Right cardiac atrium (tissue), 5 donors: ENCODE measurements around the gene SND1. TPM values are rescaled to one million over a fixed set of nuclear protein-coding genes. Genes with fewer than 3 reads are reported as not detected.

ENCODE experiments used
- ATAC-seq, 2 donors: fragments of 200-7000 bp; cut with Tn5 transposase; one replicate each; pipeline versions ENCODE4 v1.8.0 to v1.9.1; 2020; ENCODE audit warnings: moderate library complexity in 2 of 2, mild to moderate bottlenecking in 1 of 2
- DNase-seq, 3 donors: peaks; one replicate each; pipeline ENCODE4 v3.0.0-alpha.2; 2020
- H3K27ac ChIP-seq: one replicate; pipeline ENCODE4 v1.5.1; 2013; ENCODE audit warnings: mild to moderate bottlenecking, low read length, control low read depth, moderate library complexity
- H3K27me3 ChIP-seq: one replicate; pipeline ENCODE4 v1.6.1; 2013; ENCODE audit not compliant: control insufficient read depth, insufficient read depth
- H3K4me1 ChIP-seq: one replicate; pipeline ENCODE4 v1.6.1; 2013; ENCODE audit warnings: low read length; ENCODE audit not compliant: control insufficient read depth, insufficient read depth
- H3K4me3 ChIP-seq: one replicate; pipeline ENCODE4 v1.5.1; 2013; ENCODE audit warnings: low read length, control low read depth
- H3K9me3 ChIP-seq: one replicate; pipeline ENCODE4 v1.6.1; 2013; ENCODE audit warnings: low read length; ENCODE audit not compliant: control insufficient read depth
- WGBS: extraction: QIAGEN DNeasy Blood & Tissue Kit; methylation state at CpG from one replicate; pipeline ENCODE4 v1.1.7; 2013; 5-methylcytosine and 5-hydroxymethylcytosine counted together
- intact Hi-C, 4 donors: fragments of 100-400 bp; cut with DNase I; formaldehyde crosslinking; loops; one replicate each; pipeline versions ENCODE4 v1.11.0 to v1.14.0; 2022 to 2023
- polyA plus RNA-seq: library from polyadenylated mRNA; stranded (reverse); fragments of 200-250 nt; gene quantifications from one replicate; pipeline ENCODE4 v1.2.3, GENCODE V29; 2013
- total RNA-seq, 4 donors: library from RNA; stranded (reverse); fragmentation: NEBNext Ultra II Directional; extraction: Animal tissue kit (Norgen Biotek cat#: 25700); gene quantifications; one replicate each; pipeline ENCODE4 v1.2.1, GENCODE V29; 2021
- donor health status: healthy with polysubstance abuse.
- donor health status: DM: no; HTN: yes; CAD: no.
- donor health status: DM: no; HTN: no; CAD: no.
- donor health status: DM: no; HTN: yes; CAD: no; lungs with severe emphysema.
- donor health status: DM: yes; HTN: yes; CAD: no.

The SND1 gene
- total and polyA plus RNA-seq, 5 donors = 50.0 to 107 (median 89.3) TPM

- Histone ChIP-seq H3K4me3 (no peak overlapping the region), H3K27ac (no peak overlapping the region), H3K27me3 (no peaks in the 10 kb centered on the region), H3K9me3 (no peaks in the 10 kb centered on the region), H3K4me1 (no peaks in the 10 kb centered on the region)
- WGBS = 64% methylated on average over 3 of the region's 3 CpGs
- no peak for DNase-seq
- peak in 1 of 2 donors; percentile 43 for ATAC-seq
- intact Hi-C loops = no loop called here
Observed at GRCh38 chr7:127927348-127927696, 275.3 kb downstream of the SND1 start.

- 95% methylated on average over 3 of the region's 3 CpGs for WGBS
- ATAC-seq (no peak), DNase-seq (no peak)
- no peaks in the 10 kb centered on the region for H3K27me3 ChIP-seq
- H3K9me3 ChIP-seq = no peaks in the 10 kb centered on the region
- H3K4me3 ChIP-seq = no peak overlapping the region
- no peak overlapping the region for H3K27ac ChIP-seq
- intact Hi-C loops = no loop called here
- H3K4me1 ChIP-seq = no peaks in the 10 kb centered on the region
Observed at GRCh38 chr7:127928222-127928621, 276.2 kb downstream of the SND1 start.

- no peaks in the 10 kb centered on the region for H3K4me1 ChIP-seq
- H3K4me3 ChIP-seq = no peak overlapping the region
- intact Hi-C loops = no loop called here
- WGBS = 82% methylated on average over 6 of the region's 6 CpGs
- DNase-seq (no peak), ATAC-seq (no peak)
- no peak overlapping the region for H3K27ac ChIP-seq
- H3K9me3 ChIP-seq = no peaks in the 10 kb centered on the region
- no peaks in the 10 kb centered on the region for H3K27me3 ChIP-seq
Observed at GRCh38 chr7:127928852-127929251, 276.9 kb downstream of the SND1 start.

GRCh38 chr7:127930341-127931328 is 278.6 kb downstream of the SND1 start:
- intact Hi-C loops = no loop called here
- ATAC-seq (no peak), DNase-seq (no peak)
- Histone ChIP-seq H3K4me1 (no peaks in the 10 kb centered on the region), H3K4me3 (no peak overlapping the region), H3K27me3 (no peaks in the 10 kb centered on the region), H3K9me3 (no peaks in the 10 kb centered on the region), H3K27ac (no peak overlapping the region)
- WGBS = 97% methylated on average over 3 of the region's 3 CpGs

- H3K9me3 ChIP-seq = no peaks in the 10 kb centered on the region
- no peak for ATAC-seq
- peaks cover 2% of the 10 kb centered on the region for H3K4me1 ChIP-seq
- H3K27me3 ChIP-seq = no peaks in the 10 kb centered on the region
- intact Hi-C loops = no loop called here
- no peak overlapping the region for H3K4me3 ChIP-seq
- DNase-seq = no peak
- H3K27ac ChIP-seq = no peak overlapping the region
- 97% methylated on average over 1 of the region's 1 CpG for WGBS
Observed at GRCh38 chr7:127932076-127932475, 280.1 kb downstream of the SND1 start.

GRCh38 chr7:127932496-127932895 is 280.5 kb downstream of the SND1 start:
- Histone ChIP-seq H3K27me3 (no peaks in the 10 kb centered on the region), H3K4me3 (no peak overlapping the region), H3K4me1 (peaks cover 2% of the 10 kb centered on the region), H3K27ac (no peak overlapping the region), H3K9me3 (no peaks in the 10 kb centered on the region)
- DNase-seq = no peak
- WGBS = 97% methylated on average over 1 of the region's 1 CpG
- intact Hi-C loops = no loop called here
- ATAC-seq = no peak

GRCh38 chr7:127933146-127933545 is 281.2 kb downstream of the SND1 start:
- Histone ChIP-seq H3K27me3 (no peaks in the 10 kb centered on the region), H3K4me1 (peaks cover 2% of the 10 kb centered on the region), H3K4me3 (no peak overlapping the region), H3K27ac (no peak overlapping the region), H3K9me3 (no peaks in the 10 kb centered on the region)
- DNase-seq = no peak
- no peak for ATAC-seq
- intact Hi-C loops = no loop called here
- 78% methylated on average over 4 of the region's 4 CpGs for WGBS

GRCh38 chr7:127934711-127935110 is 282.7 kb downstream of the SND1 start:
- Histone ChIP-seq H3K9me3 (no peaks in the 10 kb centered on the region), H3K4me3 (no peak overlapping the region), H3K4me1 (peaks cover 2% of the 10 kb centered on the region), H3K27ac (no peak overlapping the region), H3K27me3 (no peaks in the 10 kb centered on the region)
- DNase-seq = no peak
- intact Hi-C loops = no loop called here
- ATAC-seq = no peak
- WGBS = 94% methylated on average over 5 of the region's 5 CpGs

- intact Hi-C loops = no loop called here
- DNase-seq = no peak
- no peak for ATAC-seq
- Histone ChIP-seq H3K9me3 (no peaks in the 10 kb centered on the region), H3K27me3 (no peaks in the 10 kb centered on the region), H3K27ac (no peak overlapping the region), H3K4me1 (peaks cover 2% of the 10 kb centered on the region), H3K4me3 (no peak overlapping the region)
- 80% methylated on average over 6 of the region's 6 CpGs for WGBS
Observed at GRCh38 chr7:127935847-127936376, 283.9 kb downstream of the SND1 start.

- no peaks in the 10 kb centered on the region for H3K27me3 ChIP-seq
- H3K27ac ChIP-seq = no peak overlapping the region
- WGBS = 87% methylated on average over 3 of the region's 3 CpGs
- no peak overlapping the region for H3K4me3 ChIP-seq
- peaks cover 2% of the 10 kb centered on the region for H3K4me1 ChIP-seq
- DNase-seq (no peak), ATAC-seq (no peak)
- intact Hi-C loops = no loop called here
- H3K9me3 ChIP-seq = no peaks in the 10 kb centered on the region
Observed at GRCh38 chr7:127937066-127937680, 285.2 kb downstream of the SND1 start.

GRCh38 chr7:127938588-127938987 is 286.6 kb downstream of the SND1 start:
- Histone ChIP-seq H3K9me3 (no peaks in the 10 kb centered on the region), H3K27me3 (no peaks in the 10 kb centered on the region), H3K4me1 (peaks cover 2% of the 10 kb centered on the region), H3K27ac (no peak overlapping the region), H3K4me3 (no peak overlapping the region)
- no peak for DNase-seq
- WGBS = 82% methylated on average over 2 of the region's 2 CpGs
- intact Hi-C loops = no loop called here
- peak in 1 of 2 donors; percentile 39 for ATAC-seq
